ENCODE measurements around the gene ITLN2.
"Not testable (repeated sequence)": the region's sequence is repeated elsewhere in the genome, so short reads cannot be mapped to it uniquely, and the experiment has no call there.

The ITLN2 gene

GRCh38 chr1:160954158-160955104, at the start of gene ITLN2:
TSS of gene ITLN2 (minus strand) at chr1:160954809. CDS start at chr1:160954741, 68 bp downstream.
- DNase-seq: no peak

GRCh38 chr1:161001525-161001924, 46.9 kb upstream of the ITLN2 start:
- no peak for DNase-seq

DNA sequence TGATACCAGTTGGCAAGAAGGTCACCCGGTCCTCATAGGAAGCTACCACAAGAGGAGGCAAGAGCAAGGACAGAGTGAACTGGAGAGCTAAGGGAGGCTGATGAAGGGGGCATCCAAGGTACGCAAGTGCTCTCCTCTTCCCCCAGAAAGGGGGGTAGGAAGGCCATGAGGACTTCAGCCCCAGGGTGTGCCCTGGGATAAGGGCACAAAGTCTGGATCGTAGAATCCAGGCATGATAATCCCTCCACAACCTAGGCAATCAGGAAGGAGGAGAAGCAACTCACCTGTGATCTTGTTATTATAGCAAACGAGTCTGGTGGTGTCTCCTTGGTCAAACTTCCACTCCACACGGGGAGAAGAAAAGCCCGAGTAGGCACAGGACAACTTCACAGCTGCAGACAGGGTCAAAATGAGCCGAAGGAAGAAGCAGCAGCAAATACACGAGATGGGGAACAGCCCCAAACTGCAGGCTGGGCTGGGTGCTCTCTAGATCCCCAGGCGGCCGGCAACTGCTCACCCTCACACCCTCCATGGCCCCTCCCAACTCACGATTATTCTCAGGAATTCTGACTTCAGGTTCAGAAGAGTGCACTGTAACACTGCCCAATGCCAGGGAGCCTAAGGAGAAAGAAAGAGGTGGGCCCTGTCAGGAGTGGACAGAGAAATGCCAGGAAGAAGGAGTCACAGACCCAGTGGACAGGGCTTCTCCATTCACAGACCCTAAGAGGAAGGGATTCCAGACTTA, 46.3 kb upstream of the ITLN2 start:
- no peak for DNase-seq

DNA sequence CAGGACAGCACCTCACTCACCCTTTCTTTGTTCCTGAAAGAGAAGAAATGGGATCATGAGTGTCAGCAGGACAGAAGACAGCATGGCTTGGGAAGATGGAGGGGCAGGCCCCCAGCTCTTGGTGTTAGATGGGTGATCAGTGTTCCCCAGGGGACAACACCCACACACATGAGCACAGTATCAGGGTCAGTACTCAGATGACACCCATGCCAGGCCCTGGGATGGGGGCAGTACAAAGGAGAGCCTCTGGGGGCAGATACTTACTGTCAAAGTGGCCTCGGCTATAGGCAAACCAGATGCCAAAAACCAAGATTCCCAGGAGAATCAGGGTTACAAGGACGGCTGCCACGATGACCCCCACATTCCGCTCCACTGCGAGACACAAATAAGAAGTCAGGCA, 44.8 kb upstream of the ITLN2 start:
- no peak for DNase-seq

DNA sequence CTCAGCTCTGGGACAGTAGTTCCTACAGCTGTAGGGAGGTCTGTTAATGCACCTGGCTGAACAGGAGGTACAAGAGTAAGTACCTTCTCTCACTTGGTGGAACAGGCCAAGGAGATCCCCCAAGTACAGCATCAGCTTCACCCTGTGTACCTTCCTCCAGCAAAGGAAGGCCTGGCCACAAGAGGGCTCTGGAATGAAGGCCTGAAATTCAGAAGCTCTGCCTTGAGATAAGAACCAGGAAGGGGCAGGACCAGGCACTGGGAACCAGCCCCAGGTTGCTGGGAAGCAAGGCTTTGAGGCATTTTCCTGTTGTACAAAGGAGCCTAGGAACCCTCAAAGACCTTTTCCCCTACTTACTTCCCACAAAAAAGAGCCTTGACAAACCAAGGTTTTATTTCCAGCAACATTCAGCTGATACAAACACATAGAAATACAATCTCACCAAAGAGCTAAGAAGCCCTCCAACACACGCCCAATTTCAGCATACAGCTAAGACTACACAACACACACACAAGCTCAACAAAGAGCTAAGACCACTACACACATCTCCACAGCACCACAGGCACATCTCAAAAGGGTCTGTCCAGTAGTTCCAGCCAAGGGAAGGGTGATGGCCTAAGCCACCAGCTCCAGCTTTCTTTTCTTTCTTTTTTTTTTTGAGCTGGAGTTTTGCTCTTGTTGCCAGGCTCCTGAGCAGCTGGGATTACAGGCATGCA, 42.9 kb upstream of the ITLN2 start:
- peak in 33 of 58 donors; percentile 2 to 54 (median 19) for DNase-seq

DNA sequence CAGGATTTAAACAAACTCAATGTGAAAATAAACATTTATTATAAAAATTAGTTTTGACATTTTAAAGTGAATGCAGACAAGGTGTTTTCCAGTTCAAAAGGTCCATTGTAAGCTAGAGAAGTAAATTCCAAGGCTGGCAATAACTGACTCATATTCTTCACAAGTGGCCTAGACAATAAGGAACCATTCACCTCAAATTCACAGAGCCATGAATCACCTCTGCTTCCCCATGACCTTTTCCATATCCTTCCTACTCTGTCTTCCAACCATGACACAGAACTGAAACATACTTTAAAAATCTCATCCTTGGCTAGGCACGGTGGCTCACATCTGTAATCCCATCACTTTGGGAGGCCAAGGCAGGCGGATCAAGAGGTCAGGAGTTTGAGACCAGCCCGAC, 41.6 kb upstream of the ITLN2 start:
- no peak for DNase-seq

DNA sequence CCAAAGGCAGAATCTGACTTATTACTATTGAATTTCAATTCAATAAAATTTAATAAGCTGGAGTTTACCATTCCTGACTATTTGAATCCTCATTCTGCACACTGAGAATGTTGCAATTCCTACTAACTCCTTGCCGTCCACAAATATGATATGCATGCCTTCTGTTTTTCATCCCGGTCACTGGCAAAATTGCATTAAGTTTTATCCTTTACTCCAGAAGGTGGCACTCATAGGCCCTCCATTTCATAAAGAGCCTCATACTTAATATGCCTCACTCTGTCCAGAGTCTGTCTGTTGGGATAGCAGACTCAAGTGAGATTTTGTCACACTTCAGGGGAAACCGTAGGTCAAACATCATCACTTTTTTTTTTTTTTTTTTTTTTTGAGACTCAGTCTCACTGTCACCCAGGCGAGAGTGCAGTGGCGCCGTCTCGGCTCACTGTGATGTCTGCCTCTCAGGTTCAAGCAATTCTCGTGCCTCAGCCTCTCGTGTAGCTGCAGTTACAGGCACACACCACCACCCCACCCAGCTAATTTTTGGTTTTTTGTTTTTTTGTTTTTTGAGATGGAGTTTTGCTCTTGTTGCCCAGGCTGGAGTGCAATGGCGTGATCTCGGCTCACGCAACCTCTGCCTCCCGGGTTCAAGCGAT, 39.1 kb upstream of the ITLN2 start:
- no peak for DNase-seq

DNA sequence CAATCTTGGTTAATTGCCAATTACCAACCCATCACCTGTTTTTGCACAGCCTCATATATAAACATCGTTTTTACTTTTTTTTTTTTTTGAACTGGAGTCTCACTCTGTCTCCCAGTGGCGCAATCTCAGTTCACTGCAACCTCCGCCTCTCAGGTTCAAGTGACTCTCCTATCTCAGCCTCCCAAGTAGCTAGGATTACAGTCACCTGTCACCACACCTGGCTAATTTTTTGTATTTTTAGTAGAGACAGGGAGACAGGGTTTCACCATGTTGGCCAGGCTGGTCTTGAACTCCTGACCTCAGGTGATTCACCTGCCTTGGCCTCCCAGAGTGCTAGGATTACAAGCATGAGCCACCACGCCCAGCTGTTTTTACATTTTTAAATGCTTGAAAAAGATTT, 37.4 kb upstream of the ITLN2 start:
- DNase-seq: not testable (repeated sequence)

GRCh38 chr1:160987359-160988050, 32.9 kb upstream of the ITLN2 start:
- DNase-seq: no peak

DNA sequence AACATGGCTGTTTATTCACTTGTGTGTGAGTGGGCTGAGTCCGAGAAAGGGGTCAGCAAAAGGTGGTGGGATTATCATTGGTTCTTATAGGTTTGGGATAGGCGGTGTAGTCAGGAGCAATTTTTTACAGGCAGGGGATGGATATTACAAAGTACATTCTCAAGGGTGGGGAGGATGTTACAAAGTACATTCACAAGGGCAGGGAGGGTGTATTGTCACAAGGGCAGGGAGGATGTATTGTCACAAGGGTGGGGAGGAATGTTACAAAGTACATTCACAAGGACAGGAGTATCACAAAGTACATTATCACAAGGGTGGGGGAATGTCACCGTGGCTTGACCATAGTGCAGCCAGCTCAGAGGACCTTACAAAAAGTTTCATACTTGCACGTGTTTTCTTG, 31.1 kb upstream of the ITLN2 start:
- no peak for DNase-seq

- DNase-seq: peak in 6 of 58 donors; percentile 2 to 15 (median 4)
Measured at GRCh38 chr1:160981584-160982411, 27.2 kb upstream of the ITLN2 start.

DNA sequence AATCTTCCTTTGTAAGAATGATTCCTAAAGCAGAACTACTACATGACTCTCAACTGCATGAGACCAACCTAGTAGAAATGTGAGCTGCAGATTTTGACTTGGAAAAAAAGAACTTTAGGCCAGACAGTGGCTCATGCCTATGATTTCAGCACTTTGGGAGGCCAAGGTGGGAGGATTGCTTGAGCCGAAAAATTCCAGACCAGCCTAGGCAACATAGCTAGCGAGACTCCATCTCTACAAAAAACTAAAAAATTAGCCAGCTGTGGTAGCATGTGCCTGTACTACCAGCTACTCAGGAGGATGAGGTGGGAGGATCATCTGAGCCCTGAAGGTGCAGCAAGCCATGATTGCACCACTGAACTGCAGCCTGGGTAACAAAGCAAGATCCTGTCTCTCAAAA, 24.7 kb upstream of the ITLN2 start:
- DNase-seq: no peak

- DNase-seq: no peak
Measured at GRCh38 chr1:160978510-160978927, 23.9 kb upstream of the ITLN2 start.

DNA sequence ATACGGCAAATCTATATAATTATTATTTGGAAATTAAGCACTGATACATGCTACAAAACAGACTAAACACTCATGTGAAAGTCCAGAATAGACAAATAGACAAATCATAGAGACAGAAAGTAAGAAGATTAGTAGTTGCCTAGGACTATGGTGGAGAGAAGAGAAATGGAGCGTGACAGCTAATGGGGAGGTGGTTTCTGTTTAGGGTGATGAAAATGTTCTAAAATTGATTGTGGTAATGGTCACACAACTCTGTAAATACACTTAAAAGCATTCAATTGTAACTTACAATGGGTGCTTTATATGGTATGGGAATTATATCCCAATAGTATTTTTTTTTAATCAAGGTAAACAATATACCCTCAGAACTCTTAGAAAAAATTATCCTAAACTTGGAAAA, 20.4 kb upstream of the ITLN2 start:
- DNase-seq: no peak

GRCh38 chr1:160973491-160973890, 18.9 kb upstream of the ITLN2 start:
- no peak for DNase-seq

- no peak for DNase-seq
Measured at GRCh38 chr1:160972939-160973338, 18.3 kb upstream of the ITLN2 start.

GRCh38 chr1:160971618-160972056, 17.0 kb upstream of the ITLN2 start:
- DNase-seq: no peak

DNA sequence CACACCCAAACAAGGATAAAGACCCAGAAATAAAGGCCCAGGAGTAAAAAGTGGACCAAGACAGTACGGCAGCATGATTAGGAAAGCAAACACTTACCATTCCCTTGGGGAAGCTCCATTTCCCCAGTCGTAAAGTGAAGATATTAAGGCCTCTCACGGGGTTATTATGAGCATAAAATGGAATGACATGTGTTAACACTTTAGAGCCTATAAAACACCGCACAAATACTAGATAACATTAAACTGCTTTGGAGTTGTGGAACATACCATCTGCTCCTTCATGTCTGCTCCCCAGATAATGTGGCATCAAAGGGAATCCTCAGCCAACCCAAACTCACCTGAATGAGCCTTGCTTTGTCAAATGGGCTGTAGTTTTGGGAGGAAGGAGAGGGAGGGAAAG, 8.9 kb upstream of the ITLN2 start:
- DNase-seq: no peak

- DNase-seq: no peak
Measured at GRCh38 chr1:160961419-160961818, 6.8 kb upstream of the ITLN2 start.

DNA sequence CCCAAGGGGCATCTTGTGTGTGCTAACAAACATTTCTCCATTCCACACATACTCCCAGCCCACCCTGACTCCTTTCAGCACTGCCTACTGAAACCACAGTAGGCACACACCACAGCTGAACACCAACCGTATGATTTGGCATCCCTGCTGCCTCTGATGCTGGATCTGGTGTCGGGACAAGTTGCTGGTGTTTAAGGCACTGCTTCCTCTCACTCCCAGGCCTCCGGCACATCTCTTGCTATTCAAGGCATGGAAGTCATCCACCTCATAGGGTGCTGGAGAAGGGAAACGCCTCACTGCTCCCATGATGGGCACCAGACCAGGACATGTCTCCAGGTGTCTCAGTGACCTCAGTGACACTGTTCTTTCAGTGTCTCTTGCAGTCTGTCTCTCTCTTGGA, 2.4 kb upstream of the ITLN2 start:
- DNase-seq: no peak
